Left ventricle myocardium inferior (tissue), 1 donor: Measurements from ENCODE around the gene DYNLL2. TPM values are rescaled to one million over a fixed set of nuclear protein-coding genes. Genes with fewer than 3 reads are reported as not detected.
A peak's percentile ranks its signal among the peaks of the same experiment; 100 is the strongest.
"Not testable (repeated sequence)": the region's sequence is repeated elsewhere in the genome, so short reads cannot be mapped to it uniquely, and the experiment has no call there.

Experiments
- DNase-seq: peaks from one replicate; pipeline ENCODE4 v3.0.0-alpha.2; 2020
- H3K27ac ChIP-seq: fragments of 200-600 bp; replicated peaks from 2 replicates; pipeline ENCODE4 v1.8.0; 2021
- H3K27me3 ChIP-seq: fragments of 200-600 bp; 2 replicates; pipeline ENCODE4 v1.8.0; 2021; ENCODE audit warnings: low read depth
- H3K36me3 ChIP-seq: fragments of 200-600 bp; 2 replicates; pipeline ENCODE4 v1.8.0; 2021
- H3K4me1 ChIP-seq: fragments of 200-600 bp; 2 replicates; pipeline ENCODE4 v1.8.0; 2021
- H3K4me3 ChIP-seq: fragments of 200-600 bp; 2 replicates; pipeline ENCODE4 v1.8.0; 2021; ENCODE audit warnings: mild to moderate bottlenecking, moderate library complexity
- H3K9me3 ChIP-seq: fragments of 200-600 bp; replicated peaks from 2 replicates; pipeline ENCODE4 v1.8.0; 2021
- intact Hi-C: fragments of 100-400 bp; cut with micrococcal nuclease; formaldehyde crosslinking; loops from one replicate; pipeline ENCODE4 v1.11.0; 2022
- total RNA-seq: library from RNA; stranded (reverse); fragmentation: NEBNext Ultra II Directional; extraction: Animal tissue kit (Norgen Biotek cat#: 25700); gene quantifications from one replicate; pipeline ENCODE4 v1.2.1, GENCODE V29; 2021
- TF ChIP-seq, protein P1 (sequence below): fragments of 200-600 bp; IDR thresholded peaks from 2 replicates; pipeline ENCODE4 v1.8.0; 2021; ENCODE audit warnings: antibody characterized with exemption, mild to moderate bottlenecking, borderline replicate concordance
- donor health status: DM: no; HTN: yes; CAD: no; lungs with severe emphysema.

DYNLL2 gene
- total RNA-seq, 1 donor from 2014 or later = 93.5 TPM

DNA sequence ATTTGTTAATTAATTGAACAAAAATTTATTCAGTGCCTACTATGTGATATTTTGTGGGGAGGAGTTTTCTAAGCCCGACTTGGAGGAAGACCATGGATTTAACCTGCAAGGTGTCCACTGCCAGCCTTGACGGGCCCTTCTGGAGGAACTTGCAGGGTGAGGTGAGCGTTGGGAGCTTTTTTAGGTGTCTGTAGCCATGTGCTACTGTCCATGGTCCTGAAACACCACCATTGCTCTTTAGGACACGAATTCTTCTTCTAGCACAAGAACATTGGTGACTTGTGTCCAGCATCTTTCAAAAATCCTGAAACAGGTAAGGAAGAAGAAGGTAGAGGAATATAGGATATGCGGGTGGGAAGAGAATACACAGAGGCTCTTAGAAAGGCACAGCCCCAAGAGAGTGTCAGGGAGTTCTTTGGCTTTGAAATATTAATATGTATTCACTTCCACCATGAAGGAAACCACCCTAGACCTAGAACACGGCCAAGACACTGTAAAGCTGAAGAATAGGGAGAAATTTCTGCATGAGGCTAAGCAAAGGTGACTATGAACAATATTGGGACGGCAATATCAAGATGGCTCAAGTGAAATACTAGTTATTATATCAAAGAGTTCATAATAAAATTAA, 37.1 kb downstream of the DYNLL2 start:
- DNase-seq = no peak
- no peak overlapping the region for H3K27ac ChIP-seq
- H3K36me3 ChIP-seq = no peaks in the 10 kb centered on the region
- H3K4me3 ChIP-seq = no peak overlapping the region
- intact Hi-C loops = no loop called here
- H3K27me3 ChIP-seq = peaks cover 34% of the 10 kb centered on the region
- H3K4me1 ChIP-seq = no peaks in the 10 kb centered on the region
- H3K9me3 ChIP-seq = no peaks in the 10 kb centered on the region
- TF ChIP-seq, protein P1, sequence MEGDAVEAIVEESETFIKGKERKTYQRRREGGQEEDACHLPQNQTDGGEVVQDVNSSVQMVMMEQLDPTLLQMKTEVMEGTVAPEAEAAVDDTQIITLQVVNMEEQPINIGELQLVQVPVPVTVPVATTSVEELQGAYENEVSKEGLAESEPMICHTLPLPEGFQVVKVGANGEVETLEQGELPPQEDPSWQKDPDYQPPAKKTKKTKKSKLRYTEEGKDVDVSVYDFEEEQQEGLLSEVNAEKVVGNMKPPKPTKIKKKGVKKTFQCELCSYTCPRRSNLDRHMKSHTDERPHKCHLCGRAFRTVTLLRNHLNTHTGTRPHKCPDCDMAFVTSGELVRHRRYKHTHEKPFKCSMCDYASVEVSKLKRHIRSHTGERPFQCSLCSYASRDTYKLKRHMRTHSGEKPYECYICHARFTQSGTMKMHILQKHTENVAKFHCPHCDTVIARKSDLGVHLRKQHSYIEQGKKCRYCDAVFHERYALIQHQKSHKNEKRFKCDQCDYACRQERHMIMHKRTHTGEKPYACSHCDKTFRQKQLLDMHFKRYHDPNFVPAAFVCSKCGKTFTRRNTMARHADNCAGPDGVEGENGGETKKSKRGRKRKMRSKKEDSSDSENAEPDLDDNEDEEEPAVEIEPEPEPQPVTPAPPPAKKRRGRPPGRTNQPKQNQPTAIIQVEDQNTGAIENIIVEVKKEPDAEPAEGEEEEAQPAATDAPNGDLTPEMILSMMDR = no peak

DNA sequence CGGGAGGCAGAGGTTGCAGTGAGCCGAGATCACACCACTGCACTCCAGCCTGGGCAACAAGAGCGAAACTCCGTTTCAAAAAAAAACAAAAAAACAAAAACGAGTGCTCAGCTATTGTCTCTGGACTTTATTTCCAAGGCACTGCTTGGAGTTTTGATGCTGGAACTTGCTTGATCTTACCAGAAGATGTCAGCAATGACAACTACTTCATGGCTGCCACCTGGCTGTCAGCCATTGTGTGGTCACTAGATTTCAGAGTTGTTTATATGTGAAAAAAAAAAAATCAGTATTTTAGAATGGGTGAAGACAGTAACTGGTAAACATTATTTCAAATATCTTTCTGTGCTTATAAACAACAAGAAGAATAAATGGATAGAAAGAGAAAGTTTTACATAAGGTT, 38.7 kb downstream of the DYNLL2 start:
- intact Hi-C loops = no loop called here
- no peaks in the 10 kb centered on the region for H3K9me3 ChIP-seq
- no peak overlapping the region for H3K4me3 ChIP-seq
- TF ChIP-seq, protein P1 = peak; percentile 39
- no peak for DNase-seq
- peaks cover 34% of the 10 kb centered on the region for H3K27me3 ChIP-seq
- no peaks in the 10 kb centered on the region for H3K36me3 ChIP-seq
- H3K27ac ChIP-seq = no peak overlapping the region
- no peaks in the 10 kb centered on the region for H3K4me1 ChIP-seq

DNA sequence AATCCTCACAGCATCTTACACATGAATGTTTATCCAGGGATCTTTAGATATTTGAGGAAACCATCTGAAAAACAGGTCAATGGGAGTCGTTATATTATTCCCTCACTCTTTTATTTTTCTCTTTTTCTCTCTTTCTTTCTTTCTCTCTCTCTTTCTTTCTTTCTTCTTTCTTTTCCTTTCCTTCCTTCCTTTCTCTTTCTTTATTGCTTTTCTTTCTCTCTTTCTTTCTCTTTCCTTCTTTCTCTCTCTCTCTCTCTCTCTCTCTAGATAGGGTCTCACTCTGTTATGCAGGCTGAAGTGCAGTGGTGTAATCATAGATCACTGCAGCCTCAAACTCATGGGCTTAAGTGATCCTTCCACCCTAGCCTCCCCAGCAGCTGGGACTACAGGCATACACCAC, 44.6 kb downstream of the DYNLL2 start:
- no peak overlapping the region for H3K27ac ChIP-seq
- H3K36me3 ChIP-seq = no peaks in the 10 kb centered on the region
- H3K4me3 ChIP-seq = no peak overlapping the region
- no peak for DNase-seq
- H3K9me3 ChIP-seq = no peaks in the 10 kb centered on the region
- no peaks in the 10 kb centered on the region for H3K4me1 ChIP-seq
- peaks cover 54% of the 10 kb centered on the region for H3K27me3 ChIP-seq
- TF ChIP-seq, protein P1 = no peak
- intact Hi-C loops = no loop called here

GRCh38 chr17:58132697-58133096, 49.5 kb downstream of the DYNLL2 start:
- H3K27me3 ChIP-seq = peaks cover 61% of the 10 kb centered on the region
- H3K4me3 ChIP-seq, H3K27ac ChIP-seq, H3K4me1 ChIP-seq, intact Hi-C loops, H3K36me3 ChIP-seq, DNase-seq: not testable (repeated sequence)
- peaks cover 13% of the 10 kb centered on the region for H3K9me3 ChIP-seq

DNA sequence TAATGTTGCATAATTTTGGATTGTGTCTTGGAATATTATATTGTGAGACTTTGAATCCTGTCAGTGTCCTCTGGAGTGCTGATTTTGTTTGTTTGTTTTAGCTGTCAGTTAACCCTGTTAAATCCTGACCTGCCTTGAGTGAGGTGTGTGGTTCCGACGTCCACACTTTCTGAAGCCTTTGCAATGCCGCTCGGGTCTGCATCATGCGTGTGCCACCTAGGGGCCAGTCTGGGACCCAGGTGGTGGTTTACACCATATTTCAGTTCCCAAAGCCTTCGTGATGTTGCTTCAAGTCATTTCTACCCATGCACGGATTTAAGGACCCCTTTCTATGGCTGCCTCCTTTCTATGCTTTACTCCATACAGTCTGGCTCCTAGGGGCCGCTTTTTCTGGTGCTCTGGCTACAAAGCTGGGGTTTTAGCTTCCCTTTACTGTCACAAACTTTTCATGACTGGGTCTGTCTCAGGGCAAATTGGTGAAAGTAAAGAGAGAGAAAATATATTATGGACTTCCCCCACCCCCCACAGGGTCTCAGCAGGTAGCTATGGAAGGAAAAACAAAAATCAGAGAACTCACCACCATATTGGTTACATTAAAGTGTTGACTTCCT, 53.6 kb downstream of the DYNLL2 start:
- H3K27ac ChIP-seq = no peak overlapping the region
- TF ChIP-seq, protein P1 = peak; percentile 39
- no peaks in the 10 kb centered on the region for H3K4me1 ChIP-seq

GRCh38 chr17:58141505-58141904, 58.3 kb downstream of the DYNLL2 start:
- H3K4me1 ChIP-seq = no peaks in the 10 kb centered on the region
- TF ChIP-seq, protein P1 = no peak
- no peak overlapping the region for H3K4me3 ChIP-seq
- no peaks in the 10 kb centered on the region for H3K36me3 ChIP-seq
- H3K9me3 ChIP-seq = peaks cover 34% of the 10 kb centered on the region
- intact Hi-C loops = no loop called here
- no peak overlapping the region for H3K27ac ChIP-seq
- peaks cover 43% of the 10 kb centered on the region for H3K27me3 ChIP-seq
- no peak for DNase-seq

More for the DNA sequence above, 53.6 kb downstream of the DYNLL2 start:
- H3K9me3 ChIP-seq = peaks cover 13% of the 10 kb centered on the region
- intact Hi-C loops = no loop called here
- peaks cover 60% of the 10 kb centered on the region for H3K27me3 ChIP-seq
- H3K36me3 ChIP-seq = no peaks in the 10 kb centered on the region
- DNase-seq = no peak
- no peak overlapping the region for H3K4me3 ChIP-seq

- H3K4me1 ChIP-seq, H3K27ac ChIP-seq, DNase-seq, H3K4me3 ChIP-seq, H3K36me3 ChIP-seq, intact Hi-C loops: not testable (repeated sequence)
- peaks cover 42% of the 10 kb centered on the region for H3K9me3 ChIP-seq
- peaks cover 32% of the 10 kb centered on the region for H3K27me3 ChIP-seq
Observed at GRCh38 chr17:58143335-58143734, 60.1 kb downstream of the DYNLL2 start.
